Cardiac muscle cell (in vitro differentiated cells and primary cell): ENCODE data around the gene TRIO. TPM values are rescaled to one million over a fixed set of nuclear protein-coding genes. Genes with fewer than 3 reads are reported as not detected.
A peak's percentile ranks its signal among the peaks of the same experiment; 100 is the strongest.

Experiments
- DNase-seq, 2 donors: peaks; one replicate each; pipeline versions ENCODE4 v3.0.0 to v3.0.0-alpha.2; 2010 to 2017; ENCODE audit warnings: low read depth in 1 of 2, low spot score in 1 of 2
- H3K27ac ChIP-seq: fragments of 200-600 bp; sonication (generic); 2 replicates; pipeline ENCODE4 v1.5.1; 2016
- H3K27me3 ChIP-seq: fragments of 200-600 bp; sonication (generic); 2 replicates; pipeline ENCODE4 v1.6.0; 2016; ENCODE audit warnings: control low read depth
- H3K36me3 ChIP-seq: fragments of 200-600 bp; sonication (generic); 2 replicates; pipeline ENCODE4 v1.5.1; 2016; ENCODE audit warnings: control low read depth
- H3K4me1 ChIP-seq: fragments of 200-600 bp; sonication (generic); 2 replicates; pipeline ENCODE4 v1.8.1; 2017; ENCODE audit warnings: low read depth, mild to moderate bottlenecking, mixed run types
- H3K4me3 ChIP-seq: fragments of 200-600 bp; sonication (generic); 2 replicates; pipeline ENCODE4 v1.5.1; 2016; ENCODE audit warnings: mild to moderate bottlenecking
- H3K9me3 ChIP-seq: fragments of 200-600 bp; sonication (generic); 2 replicates; pipeline ENCODE4 v1.5.1; 2017; ENCODE audit warnings: low read depth, mild to moderate bottlenecking, control low read depth
- polyA plus RNA-seq: library from polyadenylated mRNA; unstranded; fragments of >200 nt; fragmentation: Nextera tagmentation; extraction: Ambion mirVana; gene quantifications from 2 replicates; pipeline ENCODE4 v1.2.1, GENCODE V29; 2016
- total RNA-seq: library from RNA; depleted of rRNA; stranded (reverse); fragments of >200 nt; gene quantifications from 2 replicates; pipeline ENCODE4 v1.2.3, GENCODE V29; 2016
- TF ChIP-seq, protein P1 (sequence below): IDR thresholded peaks from 2 replicates; pipeline ENCODE4 v1.5.1; 2012; ENCODE audit warnings: low read depth, mild to moderate bottlenecking, low read length

TRIO gene
- total and polyA plus RNA-seq, 2 experiments from 2014 or later: 15.5 to 104 TPM

DNA sequence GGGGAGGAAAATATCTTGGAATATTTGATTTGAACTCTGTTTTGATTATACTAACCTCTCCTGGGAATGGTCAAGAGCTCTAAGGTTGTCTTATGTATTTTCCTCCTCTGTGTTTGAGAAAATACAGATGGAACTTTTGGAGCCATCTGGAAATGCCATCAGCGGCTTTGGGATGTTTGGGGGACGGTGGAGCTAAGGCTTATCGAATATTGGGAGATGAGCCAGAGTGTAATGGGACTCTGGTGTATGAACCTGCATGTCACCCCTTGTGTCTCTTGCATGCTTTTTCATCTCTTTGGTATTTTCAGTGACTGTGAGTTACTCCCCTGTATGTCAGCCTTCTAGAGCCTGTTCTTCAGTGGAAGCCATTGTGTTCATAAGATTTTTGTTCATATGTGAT is 258.5 kb downstream of the TRIO start:
- no peak for DNase-seq
- TF ChIP-seq, protein P1, sequence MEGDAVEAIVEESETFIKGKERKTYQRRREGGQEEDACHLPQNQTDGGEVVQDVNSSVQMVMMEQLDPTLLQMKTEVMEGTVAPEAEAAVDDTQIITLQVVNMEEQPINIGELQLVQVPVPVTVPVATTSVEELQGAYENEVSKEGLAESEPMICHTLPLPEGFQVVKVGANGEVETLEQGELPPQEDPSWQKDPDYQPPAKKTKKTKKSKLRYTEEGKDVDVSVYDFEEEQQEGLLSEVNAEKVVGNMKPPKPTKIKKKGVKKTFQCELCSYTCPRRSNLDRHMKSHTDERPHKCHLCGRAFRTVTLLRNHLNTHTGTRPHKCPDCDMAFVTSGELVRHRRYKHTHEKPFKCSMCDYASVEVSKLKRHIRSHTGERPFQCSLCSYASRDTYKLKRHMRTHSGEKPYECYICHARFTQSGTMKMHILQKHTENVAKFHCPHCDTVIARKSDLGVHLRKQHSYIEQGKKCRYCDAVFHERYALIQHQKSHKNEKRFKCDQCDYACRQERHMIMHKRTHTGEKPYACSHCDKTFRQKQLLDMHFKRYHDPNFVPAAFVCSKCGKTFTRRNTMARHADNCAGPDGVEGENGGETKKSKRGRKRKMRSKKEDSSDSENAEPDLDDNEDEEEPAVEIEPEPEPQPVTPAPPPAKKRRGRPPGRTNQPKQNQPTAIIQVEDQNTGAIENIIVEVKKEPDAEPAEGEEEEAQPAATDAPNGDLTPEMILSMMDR: no peak
- Histone ChIP-seq H3K27ac (no peak overlapping the region), H3K4me3 (no peak overlapping the region), H3K36me3 (peaks cover 24% of the 10 kb centered on the region), H3K27me3 (no peaks in the 10 kb centered on the region), H3K9me3 (no peaks in the 10 kb centered on the region), H3K4me1 (no peaks in the 10 kb centered on the region)

DNA sequence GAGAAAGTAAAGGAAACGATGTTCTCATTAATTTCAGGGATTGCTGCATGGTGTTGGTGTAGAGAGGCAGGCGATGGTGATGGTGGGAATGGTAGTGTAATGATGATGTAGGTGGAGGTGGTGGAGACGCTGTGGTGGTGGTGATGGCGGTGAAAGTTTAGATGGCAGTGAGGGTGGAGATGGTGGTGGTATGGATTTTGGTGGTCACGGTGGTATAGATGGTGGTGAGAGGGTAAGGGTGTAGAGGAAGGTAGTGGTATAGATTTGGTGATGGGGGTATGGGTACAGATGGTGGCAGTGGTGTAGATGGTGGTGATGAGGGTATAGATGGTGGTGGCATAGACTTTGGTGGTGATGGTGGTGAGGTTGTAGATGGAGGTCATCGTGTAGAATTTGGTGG is 259.3 kb downstream of the TRIO start:
- Histone ChIP-seq H3K27ac (no peak overlapping the region), H3K27me3 (no peaks in the 10 kb centered on the region), H3K36me3 (peaks cover 24% of the 10 kb centered on the region), H3K4me3 (no peak overlapping the region), H3K4me1 (no peaks in the 10 kb centered on the region), H3K9me3 (no peaks in the 10 kb centered on the region)
- TF ChIP-seq, protein P1: no peak
- DNase-seq: no peak

DNA sequence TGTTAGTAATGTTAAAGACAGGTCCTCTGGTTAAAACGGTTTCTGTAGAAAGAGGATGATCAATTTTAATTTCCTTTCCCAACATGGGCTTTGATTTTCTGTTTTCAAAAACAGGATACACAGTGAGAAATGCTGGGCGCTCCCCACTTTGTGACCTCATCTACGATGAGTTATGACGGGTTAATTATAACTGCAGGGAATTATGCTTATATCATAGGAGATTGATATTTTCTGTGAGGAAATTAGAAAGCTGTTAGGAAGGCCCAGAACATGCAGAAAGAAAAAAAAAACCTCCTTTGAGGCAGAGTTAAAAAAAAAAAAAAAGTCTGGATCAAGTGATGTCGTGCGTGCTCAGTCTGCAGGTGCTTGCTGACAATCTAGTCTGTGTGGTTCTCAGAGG is 261.6 kb downstream of the TRIO start:
- TF ChIP-seq, protein P1: no peak
- Histone ChIP-seq H3K4me3 (no peak overlapping the region), H3K9me3 (no peaks in the 10 kb centered on the region), H3K27me3 (no peaks in the 10 kb centered on the region), H3K4me1 (no peaks in the 10 kb centered on the region), H3K36me3 (peaks cover 36% of the 10 kb centered on the region), H3K27ac (no peak overlapping the region)
- no peak for DNase-seq

DNA sequence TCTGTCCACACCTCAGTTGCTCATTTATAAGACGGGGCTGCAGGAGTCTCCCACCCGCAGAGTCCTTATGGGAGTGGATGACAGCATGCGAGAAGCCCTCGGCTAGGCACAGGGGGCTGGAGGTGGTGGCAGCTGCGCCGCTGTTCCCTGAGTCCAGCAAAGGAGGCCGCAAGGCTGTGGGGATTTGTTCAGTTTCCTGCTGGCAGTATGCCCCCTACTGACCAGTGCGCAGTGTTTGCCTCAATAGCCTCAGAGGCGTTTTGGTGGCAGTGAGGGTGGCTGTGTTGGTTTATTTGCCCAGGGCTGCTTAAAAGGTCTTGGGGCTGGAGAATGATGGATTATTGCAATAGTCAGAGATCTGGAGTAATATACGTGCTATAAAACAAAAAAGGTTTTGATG is 262.1 kb downstream of the TRIO start:
- Histone ChIP-seq H3K27ac (no peak overlapping the region), H3K4me3 (no peak overlapping the region), H3K4me1 (no peaks in the 10 kb centered on the region), H3K9me3 (no peaks in the 10 kb centered on the region), H3K27me3 (no peaks in the 10 kb centered on the region), H3K36me3 (peaks cover 38% of the 10 kb centered on the region)
- TF ChIP-seq, protein P1: peak; percentile 27
- no peak for DNase-seq

DNA sequence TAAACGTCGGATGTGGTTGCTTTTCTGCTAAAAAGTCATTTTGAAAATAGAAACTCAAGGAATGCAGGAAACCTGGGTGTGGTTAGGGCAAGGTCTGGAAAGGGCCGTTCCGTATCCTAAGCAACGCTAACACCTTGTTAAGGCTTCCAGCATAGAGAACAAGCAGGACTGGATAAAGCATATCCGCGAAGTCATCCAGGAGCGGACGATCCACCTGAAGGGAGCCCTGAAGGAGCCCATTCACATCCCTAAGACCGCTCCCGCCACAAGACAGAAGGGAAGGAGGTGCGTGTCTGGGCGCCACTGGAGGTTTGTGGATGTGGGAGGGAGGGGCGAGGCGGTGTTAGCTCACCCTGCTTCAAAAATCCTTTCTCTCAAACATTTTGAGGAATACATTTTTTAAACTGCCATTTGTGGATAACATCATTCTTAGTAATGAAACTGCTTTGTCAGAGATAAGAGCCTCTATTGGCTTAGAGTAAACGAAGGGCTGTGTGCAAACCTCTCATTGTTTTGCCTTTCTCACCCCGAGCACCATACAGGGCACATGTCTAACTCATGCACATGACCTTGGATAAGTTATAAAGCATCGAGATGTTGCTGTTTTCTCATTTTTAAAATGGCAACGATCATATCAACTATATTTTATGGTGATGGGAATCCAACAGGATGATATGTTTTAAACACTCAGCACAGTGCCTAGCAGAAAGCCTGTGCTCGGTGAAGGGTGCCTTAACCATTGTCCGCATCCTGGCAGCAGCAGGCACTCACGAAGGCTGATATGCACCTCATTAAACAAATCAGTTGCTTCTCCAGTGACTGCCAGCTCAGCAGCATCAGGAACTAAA is 262.8 kb downstream of the TRIO start:
- peaks cover 34% of the 10 kb centered on the region for H3K36me3 ChIP-seq
- peak in 1 of 2 donors; percentile 16 for DNase-seq
- no peaks in the 10 kb centered on the region for H3K4me1 ChIP-seq
- TF ChIP-seq, protein P1: no peak
- no peaks in the 10 kb centered on the region for H3K27me3 ChIP-seq
- no peak overlapping the region for H3K4me3 ChIP-seq
- no peaks in the 10 kb centered on the region for H3K9me3 ChIP-seq
- no peak overlapping the region for H3K27ac ChIP-seq
